Ovary (tissue), 9 donors: ENCODE results near the gene ALKBH5. TPM values are rescaled to one million over a fixed set of nuclear protein-coding genes. Genes with fewer than 3 reads are reported as not detected.

Experiments used
- DNase-seq, 5 donors: peaks; one replicate each; pipeline ENCODE4 v3.0.0-alpha.2; 2019 to 2020
- H3K27ac ChIP-seq, 2 donors: fragments of 200-600 bp; one replicate each; pipeline versions ENCODE4 v1.5.1 to v1.8.0; 2019 to 2022
- H3K27me3 ChIP-seq: fragments of 200-600 bp; one replicate; pipeline ENCODE4 v1.8.0; 2022
- H3K36me3 ChIP-seq: fragments of 200-600 bp; sonication (generic); one replicate; pipeline ENCODE4 v1.5.1; 2019
- H3K4me1 ChIP-seq: one replicate; pipeline ENCODE4 v1.8.1; 2013; ENCODE audit warnings: mild to moderate bottlenecking, moderate library complexity; ENCODE audit not compliant: insufficient read depth
- H3K4me3 ChIP-seq: fragments of 200-600 bp; sonication (generic); one replicate; pipeline ENCODE4 v1.5.1; 2017
- H3K9me3 ChIP-seq, 2 donors: fragments of 200-600 bp in 1 of 2; sonication (generic) in 1 of 2; one replicate each; pipeline versions ENCODE4 v1.5.1 to v1.8.1; 2013 to 2019; ENCODE audit warnings: mild to moderate bottlenecking in 1 of 2, moderate library complexity in 1 of 2
- CTCF ChIP-seq, 3 donors: fragments of 450-650 bp in 2 of 3; fragments of 200-600 bp in 1 of 3; IDR thresholded peaks; one replicate each; pipeline versions ENCODE4 v1.5.1 to v1.8.0; 2016 to 2022; ENCODE audit warnings: antibody characterized with exemption in 3 of 3, mild to moderate bottlenecking in 1 of 3
- EP300 ChIP-seq: sonication (generic); formaldehyde crosslinking; IDR thresholded peaks from one replicate; pipeline ENCODE4 v1.6.1; 2017; ENCODE audit warnings: antibody characterized with exemption
- POLR2A ChIP-seq: fragments of 450-650 bp; IDR thresholded peaks from one replicate; pipeline ENCODE4 v1.6.1; 2017; ENCODE audit warnings: antibody characterized with exemption, mild to moderate bottlenecking, moderate library complexity
- WGBS, 3 donors: extraction: QIAGEN DNeasy Blood & Tissue Kit in 1 of 3; methylation state at CpG; one replicate each; pipeline versions ENCODE4 v1.1.5 to v1.1.7; 2013 to 2017; 5-methylcytosine and 5-hydroxymethylcytosine counted together
- intact Hi-C, 4 donors: fragments of 100-400 bp; cut with DNase I; formaldehyde crosslinking; loops; one replicate each; pipeline versions ENCODE4 v1.11.0 to v1.15.1; 2022 to 2023
- polyA plus RNA-seq, 2 donors: library from polyadenylated mRNA; stranded (reverse); fragments of 200-250 nt in 1 of 2; fragments of 350-450 nt in 1 of 2; fragmentation: Illumina TruSeq in 1 of 2; extraction: RNeasy Lipid Tissue Mini Kit (QIAGEN cat#74804) in 1 of 2; gene quantifications; one replicate each; pipeline ENCODE4 v1.2.3, GENCODE V29; 2013 to 2014
- total RNA-seq, 7 donors: library from RNA; depleted of rRNA in 2 of 7; stranded (reverse); fragments of >200 nt in 2 of 7; fragmentation: NEBNext Ultra II Directional in 3 of 7; extraction: Animal tissue kit (Norgen Biotek cat#: 25700) in 3 of 7; gene quantifications; one replicate each; pipeline versions ENCODE4 v1.1.0 to v1.2.4, GENCODE V29; 2016 to 2023
- donor health status: DM: no; HTN: no; CAD: no; lungs with moderate emphysema.
- donor health status: DM: no; HTN: no; CAD: no.
- donor health status: Bipolar disorder and iron deficiency.
- donor health status: DM: yes; HTN: yes; CAD: no.
- donor health status: DM: no; HTN: no; CAD: no.
- donor health status: DM: yes; HTN: yes; CAD: no.

ALKBH5 gene
- total and polyA plus RNA-seq, 9 donors, result 39.6 to 137 (median 102) TPM

- 80 to 82% (median 80%) methylated on average over 4 of the region's 4 CpGs for WGBS, 3 donors
- Histone ChIP-seq H3K4me3 (no peak overlapping the region), H3K4me1 (peaks cover 11% of the 10 kb centered on the region), H3K27ac (no peak overlapping the region), H3K36me3 (no peaks in the 10 kb centered on the region), H3K27me3 (no peaks in the 10 kb centered on the region), H3K9me3 (no peaks in the 10 kb centered on the region)
- DNase-seq, result no peak
- intact Hi-C loops, result loop anchor here in 1 of 4 donors (10.0 kb wide), 1 partner anchor 74 kb away; no protein-coding TSS in a partner anchor
- TF ChIP-seq CTCF (IDR thresholded peaks at IDR 0.05) (no peak), EP300 (no peak), POLR2A (no peak)
Observed at GRCh38 chr17:18201108-18201507, 17.5 kb downstream of the ALKBH5 start.

- 73 to 79% (median 78%) methylated on average over 7 of the region's 7 CpGs for WGBS, 3 donors
- no peak overlapping the region for H3K27ac ChIP-seq
- H3K27me3 ChIP-seq, result no peaks in the 10 kb centered on the region
- peaks cover 4% of the 10 kb centered on the region for H3K4me1 ChIP-seq
- no peak overlapping the region for H3K4me3 ChIP-seq
- TF ChIP-seq POLR2A (no peak), EP300 (no peak), CTCF (IDR thresholded peaks at IDR 0.05) (no peak)
- DNase-seq, result no peak
- H3K9me3 ChIP-seq, result no peaks in the 10 kb centered on the region
- intact Hi-C loops, result loop anchor here in 1 of 4 donors (10.0 kb wide), 1 partner anchor 71 kb away; no protein-coding TSS in a partner anchor
- no peaks in the 10 kb centered on the region for H3K36me3 ChIP-seq
Observed at GRCh38 chr17:18203308-18203707, 19.7 kb downstream of the ALKBH5 start.

- Histone ChIP-seq H3K27me3 (no peaks in the 10 kb centered on the region), H3K4me3 (no peak overlapping the region), H3K9me3 (no peaks in the 10 kb centered on the region), H3K4me1 (peaks cover 2% of the 10 kb centered on the region), H3K27ac (no peak overlapping the region), H3K36me3 (no peaks in the 10 kb centered on the region)
- WGBS, 3 donors, result 88 to 94% (median 91%) methylated on average over 2 of the region's 2 CpGs
- TF ChIP-seq EP300, result no peak
- no peak for TF ChIP-seq POLR2A
- TF ChIP-seq CTCF (IDR thresholded peaks at IDR 0.05), result no peak
- intact Hi-C loops, result loop anchor here in 1 of 4 donors (10.0 kb wide), 1 partner anchor 69 kb away; no protein-coding TSS in a partner anchor
- DNase-seq, result no peak
Observed at GRCh38 chr17:18205861-18206260, 22.2 kb downstream of the ALKBH5 start.

- H3K9me3 ChIP-seq, result no peaks in the 10 kb centered on the region
- H3K4me1 ChIP-seq, result peaks cover 2% of the 10 kb centered on the region
- H3K4me3 ChIP-seq, result no peak overlapping the region
- H3K36me3 ChIP-seq, result no peaks in the 10 kb centered on the region
- no peak for DNase-seq
- TF ChIP-seq POLR2A, result no peak
- TF ChIP-seq CTCF (IDR thresholded peaks at IDR 0.05), result no peak
- TF ChIP-seq EP300, result no peak
- intact Hi-C loops, result loop anchor here in 1 of 4 donors (10.0 kb wide), 1 partner anchor 68 kb away; no protein-coding TSS in a partner anchor
- no peak overlapping the region for H3K27ac ChIP-seq
- no peaks in the 10 kb centered on the region for H3K27me3 ChIP-seq
Observed at GRCh38 chr17:18206962-18207361, 23.3 kb downstream of the ALKBH5 start.
